K562 (cell line): ENCODE data around the gene ILF3. TPM values are rescaled to one million over a fixed set of nuclear protein-coding genes. Genes with fewer than 3 reads are reported as not detected.

Source experiments
- ATAC-seq: fragments of 200-7000 bp; cut with Tn5 transposase; 3 replicates; pipeline ENCODE4 v1.9.1; 2020; ENCODE audit warnings: moderate library complexity
- BruUV-seq: library from RNA; stranded (reverse); fragments of 400-500 nt; replicated peaks from 2 replicates; lab custom pipeline; 2021; lab: Mats Ljungman, UMichigan
- CTCF ChIA-PET: fragments of 300-600 bp; formaldehyde crosslinking; extraction: SDS; loops from one replicate; lab custom pipeline; 2021; ENCODE audit warnings: low intra/inter-chr PET ratio; lab: Yijun Ruan, JAX
- POLR2A ChIA-PET: fragments of 300-600, 350-650 bp; sonication (Branson Sonifier 250); formaldehyde crosslinking; extraction: SDS; loops from one replicate; lab custom pipeline; 2021; ENCODE audit warnings: antibody characterized with exemption, inconsistent platforms; lab: Yijun Ruan, JAX
- DNase-seq, 4 experiments: peaks; one replicate each; pipeline versions ENCODE4 v3.0.0 to v3.0.0-alpha.2; 2011 to 2018; ENCODE audit warnings: low spot score in 3 of 4, mixed read lengths in 3 of 4; ENCODE audit errors: extremely low read depth in 1 of 4
- FAIRE-seq: peaks from 2 replicates; lab custom pipeline; 2011; peaks lifted over from hg19 to GRCh38; lab: Jason Lieb, UNC
- H2AFZ ChIP-seq: 2 replicates; pipeline ENCODE4 v1.6.0; 2011; ENCODE audit warnings: low read depth, low read length, control low read depth, inconsistent platforms
- H3K27ac ChIP-seq: fragments of 200-600 bp; 3 replicates; pipeline ENCODE4 v1.8.0; 2011; ENCODE audit warnings: low read depth, mild to moderate bottlenecking, control low read depth, inconsistent platforms, low read length, moderate library complexity, mixed read lengths; ENCODE audit errors: extremely low read depth
- H3K27me3 ChIP-seq, 2 experiments: fragments of 300-600 bp in 1 of 2; 2 replicates in 1 of 2; 3 replicates in 1 of 2; pipeline versions ENCODE4 v1.6.0 to v1.8.0; 2011; ENCODE audit warnings: inconsistent platforms in 2 of 2, low read length in 2 of 2, mild to moderate bottlenecking in 1 of 2, mixed read lengths in 1 of 2, moderate library complexity in 1 of 2; ENCODE audit not compliant: control insufficient read depth in 2 of 2, insufficient read depth in 2 of 2
- H3K36me3 ChIP-seq: fragments of 300-600 bp; 3 replicates; pipeline ENCODE4 v1.8.0; 2011; ENCODE audit warnings: mild to moderate bottlenecking, low read length, inconsistent platforms; ENCODE audit not compliant: control insufficient read depth, insufficient read depth
- H3K4me1 ChIP-seq, 2 experiments: fragments of 200-600 bp in 1 of 2; replicated peaks in 1 of 2; 2 replicates in 1 of 2; 3 replicates in 1 of 2; pipeline versions ENCODE4 v1.5.1 to v1.8.0; 2011; ENCODE audit warnings: inconsistent platforms in 2 of 2, low read length in 2 of 2, mild to moderate bottlenecking in 1 of 2, mixed read lengths in 1 of 2, moderate library complexity in 1 of 2; ENCODE audit not compliant: control insufficient read depth in 2 of 2, insufficient read depth in 2 of 2
- H3K4me2 ChIP-seq: 2 replicates; pipeline ENCODE4 v1.6.1; 2011; ENCODE audit warnings: low read length, control low read depth, inconsistent platforms, mixed read lengths; ENCODE audit not compliant: insufficient read depth
- H3K4me3 ChIP-seq: fragments of 200-600 bp; sonication (generic), shearing (Covaris generic); 2 replicates; pipeline ENCODE4 v1.5.1; 2016; ENCODE audit warnings: control low read depth, inconsistent platforms
- H3K79me2 ChIP-seq: fragments of 200-600 bp; 3 replicates; pipeline ENCODE4 v1.8.0; 2011; ENCODE audit warnings: low read length, inconsistent platforms; ENCODE audit not compliant: control insufficient read depth, insufficient read depth
- H3K9ac ChIP-seq, 2 experiments: 2 replicates each; pipeline versions ENCODE4 v1.6.0 to v1.6.1; 2011; ENCODE audit warnings: low read depth in 2 of 2, low read length in 2 of 2, control low read depth in 1 of 2, inconsistent platforms in 1 of 2, mild to moderate bottlenecking in 1 of 2, mixed read lengths in 1 of 2; ENCODE audit not compliant: insufficient read depth in 1 of 2
- H3K9me1 ChIP-seq: one replicate; pipeline ENCODE4 v1.6.0; 2011; ENCODE audit warnings: inconsistent platforms, mild to moderate bottlenecking, low read length, moderate library complexity; ENCODE audit not compliant: control insufficient read depth, insufficient read depth
- H3K9me3 ChIP-seq: replicated peaks from 2 replicates; pipeline ENCODE4 v1.5.1; 2011; ENCODE audit warnings: low read depth, low read length, inconsistent platforms; ENCODE audit not compliant: control insufficient read depth, insufficient read depth
- H4K20me1 ChIP-seq: replicated peaks from 2 replicates; pipeline ENCODE4 v1.6.1; 2011; ENCODE audit warnings: low read length, inconsistent platforms, mixed read lengths; ENCODE audit not compliant: control insufficient read depth, insufficient read depth
- DACH1 ChIP-seq: fragments of 450-650 bp; IDR thresholded peaks from 2 replicates; pipeline ENCODE4 v1.6.1; 2018; ENCODE audit not compliant: partially characterized antibody
- ETV1 ChIP-seq: fragments of 450-650 bp; conservative IDR thresholded peaks from 2 replicates; pipeline ENCODE4 v1.6.1; 2016; ENCODE audit warnings: missing genetic modification characterization, control low read depth, low read depth, missing compliant biosample characterization
- KDM1A ChIP-seq, 2 experiments: fragments of 450-650 bp; IDR thresholded peaks; 2 replicates each; pipeline ENCODE4 v1.6.1; 2016; ENCODE audit warnings: mild to moderate bottlenecking in 2 of 2
- NFIX ChIP-seq: fragments of 250-450 bp; sonication (Bioruptor Pico); IDR thresholded peaks from 2 replicates; pipeline ENCODE4 v1.4.0; 2020; ENCODE audit warnings: low read depth, mild to moderate bottlenecking, moderate library complexity
- PCBP1 ChIP-seq: fragments of 200-400 bp; formaldehyde crosslinking; IDR thresholded peaks from 2 replicates; pipeline ENCODE4 v1.6.1; 2018; ENCODE audit warnings: mild to moderate bottlenecking, low read depth, low read length; ENCODE audit not compliant: poor library complexity, severe bottlenecking
- POU5F1 ChIP-seq: fragments of 150-350 bp; IDR thresholded peaks from 2 replicates; pipeline ENCODE4 v1.6.1; 2014; ENCODE audit warnings: borderline replicate concordance, low read length, low read depth, mild to moderate bottlenecking; ENCODE audit not compliant: partially characterized antibody
- RERE ChIP-seq: sonication (generic); formaldehyde crosslinking; IDR thresholded peaks from 2 replicates; pipeline ENCODE4 v1.8.0; 2023; ENCODE audit warnings: missing genetic modification reagents, mild to moderate bottlenecking, borderline replicate concordance
- ZNF146 ChIP-seq: IDR thresholded peaks from one replicate; pipeline ENCODE4 v1.6.1; 2018; ENCODE audit warnings: missing compliant biosample characterization; ENCODE audit not compliant: unreplicated experiment
- ZNF707 ChIP-seq: fragments of 250-450 bp; sonication (Bioruptor Pico); conservative IDR thresholded peaks from 2 replicates; pipeline ENCODE4 v1.8.0; 2022; ENCODE audit warnings: inconsistent platforms, mild to moderate bottlenecking, moderate library complexity
- WGBS: fragments of 100-300 bp; shearing (Covaris generic); methylation state at CpG from one replicate; pipeline ENCODE4 v1.1.6; 2016; ENCODE audit warnings: low coverage, mixed read lengths; ENCODE audit not compliant: insufficient coverage; ENCODE audit errors: missing lambda C conversion rate; 5-methylcytosine and 5-hydroxymethylcytosine counted together
- in situ Hi-C: fragments of 300-500 bp; cut with MboI; formaldehyde crosslinking; loops from 4 replicates; pipeline ENCODE4 v1.15.0; 2018; ENCODE audit warnings: inconsistent platforms, mixed read lengths
- intact Hi-C: fragments of 100-400 bp; cut with micrococcal nuclease; formaldehyde crosslinking; loops from 2 replicates; pipeline ENCODE4 v1.14.2; 2022
- polyA plus RNA-seq, 8 experiments: library from polyadenylated mRNA; depleted of rRNA in 4 of 8; stranded (reverse) in 5 of 8; unstranded in 3 of 8; fragments of >200 nt; fragmentation: Nextera tagmentation in 2 of 8; fragmentation: Illumina TruSeq in 1 of 8; extraction: Ambion mirVana in 2 of 8; extraction: Trizol in 1 of 8; gene quantifications; 2 replicates each; pipeline versions ENCODE4 v1.2.1 to v1.2.3, GENCODE V29; 2011 to 2014; ENCODE audit warnings: inconsistent platforms in 1 of 8, missing spikeins in 1 of 8
- total RNA-seq, 7 experiments: library from RNA; depleted of rRNA in 6 of 7; stranded (reverse); fragments of >200 nt in 6 of 7; fragmentation: Illumina TruSeq in 2 of 7; extraction: Trizol in 2 of 7; gene quantifications; 2 replicates each; pipeline versions ENCODE4 v1.2.1 to v1.2.3, GENCODE V29; 2011 to 2021; ENCODE audit warnings: low replicate concordance in 1 of 7
- TF ChIP-seq, protein P1 (sequence below), 2 experiments: fragments of 250-450 bp in 1 of 2; fragments of 450-650 bp in 1 of 2; sonication (Bioruptor Pico) in 1 of 2; IDR thresholded peaks; 2 replicates each; pipeline versions ENCODE4 v1.6.1 to v1.8.0; 2016 to 2021; ENCODE audit warnings: mild to moderate bottlenecking in 2 of 2, moderate library complexity in 2 of 2, missing compliant biosample characterization in 1 of 2, missing genetic modification characterization in 1 of 2
- TF ChIP-seq, protein P2 (sequence below): fragments of 250-450 bp; sonication (Bioruptor Pico); IDR thresholded peaks from 2 replicates; pipeline ENCODE4 v1.5.0; 2021
- TF ChIP-seq, protein P3 (sequence below): sonication (generic); formaldehyde crosslinking; IDR thresholded peaks from 2 replicates; pipeline ENCODE4 v1.8.0; 2022; ENCODE audit warnings: mild to moderate bottlenecking, missing genetic modification reagents

Gene ILF3
- total and polyA plus RNA-seq, 9 of the 15 experiments (the other 6 are each of a cell fraction or from before 2014, with no cell fraction given) = 26.0 to 453 (median 175) TPM

DNA sequence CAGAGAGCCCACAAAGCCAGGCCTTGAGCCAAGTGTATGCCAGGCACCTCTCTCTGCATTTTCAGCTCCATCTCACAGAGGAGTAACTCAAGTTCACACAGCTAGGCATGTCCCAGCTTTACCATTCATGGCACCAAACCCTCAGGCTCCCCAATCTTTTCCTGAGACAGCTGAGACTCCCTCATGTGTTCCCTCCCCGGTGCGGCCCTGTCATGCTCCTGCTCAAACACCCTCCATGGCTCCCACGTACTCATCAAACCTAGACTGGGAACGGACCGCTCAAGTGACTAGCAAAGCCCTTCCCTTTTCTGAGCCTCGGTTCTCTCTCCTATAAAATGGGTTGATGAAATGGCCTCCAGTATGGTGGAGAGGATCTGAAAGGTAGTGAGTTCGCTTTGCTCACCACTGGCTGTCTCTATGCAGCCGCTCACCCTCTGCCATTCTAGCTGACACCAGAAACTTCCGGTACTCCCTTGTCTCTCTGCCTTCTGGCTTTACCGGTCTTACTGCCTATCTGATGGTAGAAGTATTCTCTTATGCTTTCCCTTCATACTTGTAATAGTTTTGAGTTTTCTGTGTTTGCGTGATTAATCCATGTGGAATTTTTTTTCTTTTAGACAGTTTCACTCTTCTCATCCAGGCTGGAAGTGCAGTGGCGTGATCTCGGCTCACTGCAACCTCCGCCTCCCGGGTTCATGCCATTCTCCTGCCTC, 36.6 kb upstream of the ILF3 start:
- POLR2A ChIA-PET = interaction anchor here (0.6 to 2.6 kb wide), 8 partner anchors 9 to 555 kb away, joined by 3 to 18 read pairs (median 4); no protein-coding TSS in a partner anchor
- TF ChIP-seq ETV1 (tag) (0 out of 2 replicates have a peak, but pooled peaks have one; percentile 15), PCBP1 (no peak), DACH1 (peak; percentile 89), ZNF146 (no peak), ZNF707 (CRISPR knock-in tag) (no peak), RERE (no peak), NFIX (CRISPR knock-in tag) (no peak), KDM1A (IDR thresholded peaks at IDR 0.05) (peak; percentile 95 to 98), POU5F1 (no peak)
- TF ChIP-seq, protein P1, sequence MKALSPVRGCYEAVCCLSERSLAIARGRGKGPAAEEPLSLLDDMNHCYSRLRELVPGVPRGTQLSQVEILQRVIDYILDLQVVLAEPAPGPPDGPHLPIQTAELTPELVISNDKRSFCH (CRISPR knock-in tag; IDR thresholded peaks at IDR 0.05) = no peak
- TF ChIP-seq, protein P1 (tag; IDR thresholded peaks at IDR 0.05) = peak; percentile 65; the same call in 1 of the 2 replicates
- TF ChIP-seq, protein P2, sequence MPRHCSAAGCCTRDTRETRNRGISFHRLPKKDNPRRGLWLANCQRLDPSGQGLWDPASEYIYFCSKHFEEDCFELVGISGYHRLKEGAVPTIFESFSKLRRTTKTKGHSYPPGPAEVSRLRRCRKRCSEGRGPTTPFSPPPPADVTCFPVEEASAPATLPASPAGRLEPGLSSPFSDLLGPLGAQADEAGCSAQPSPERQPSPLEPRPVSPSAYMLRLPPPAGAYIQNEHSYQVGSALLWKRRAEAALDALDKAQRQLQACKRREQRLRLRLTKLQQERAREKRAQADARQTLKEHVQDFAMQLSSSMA (CRISPR knock-in tag) = no peak
- TF ChIP-seq, protein P3, sequence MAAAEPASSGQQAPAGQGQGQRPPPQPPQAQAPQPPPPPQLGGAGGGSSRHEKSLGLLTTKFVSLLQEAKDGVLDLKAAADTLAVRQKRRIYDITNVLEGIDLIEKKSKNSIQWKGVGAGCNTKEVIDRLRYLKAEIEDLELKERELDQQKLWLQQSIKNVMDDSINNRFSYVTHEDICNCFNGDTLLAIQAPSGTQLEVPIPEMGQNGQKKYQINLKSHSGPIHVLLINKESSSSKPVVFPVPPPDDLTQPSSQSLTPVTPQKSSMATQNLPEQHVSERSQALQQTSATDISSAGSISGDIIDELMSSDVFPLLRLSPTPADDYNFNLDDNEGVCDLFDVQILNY (CRISPR knock-in tag) = peak; percentile 80; the same call in 1 of the 2 replicates

More for the DNA sequence above, 36.6 kb upstream of the ILF3 start:
- no peaks in the 10 kb centered on the region for H3K36me3 ChIP-seq
- intact Hi-C loops = loop anchor here (2.0 kb wide), 1 partner anchor 15 kb away; no protein-coding TSS in a partner anchor
- CTCF ChIA-PET = no interaction called here
- WGBS = 35% methylated on average over 15 of the region's 15 CpGs
- H3K4me1 ChIP-seq = peaks cover 24 to 37% of the 10 kb centered on the region in 2 experiments
- peaks cover 10% of the 10 kb centered on the region; the same call in 2 of the 3 replicates for H3K79me2 ChIP-seq
- BruUV-seq = no TSS peak
- H3K9ac ChIP-seq = peak overlapping the region; percentile 9 to 44; a peak in 3 of 4 replicates
- no peaks in the 10 kb centered on the region for H3K9me3 ChIP-seq
- peak overlapping the region; percentile 86 for H3K4me2 ChIP-seq
- DNase-seq (peak; percentile 28 to 49 (median 40)), ATAC-seq (peak; percentile 51), FAIRE-seq (no peak)
- peaks cover 3% of the 10 kb centered on the region for H3K9me1 ChIP-seq
- in situ Hi-C loops = no loop called here
- no peaks in the 10 kb centered on the region for H3K27me3 ChIP-seq
- H3K27ac ChIP-seq = peak overlapping the region; percentile 84
- no peaks in the 10 kb centered on the region for H4K20me1 ChIP-seq
- H3K4me3 ChIP-seq = peak overlapping the region; percentile 9; the same call in 1 of the 2 replicates
- H2AFZ ChIP-seq = peak overlapping the region; percentile 84
